ENCODE data around the gene CCDC142. TPM values are rescaled to one million over a fixed set of nuclear protein-coding genes. Genes with fewer than 3 reads are reported as not detected.

CCDC142 gene
- total RNA-seq, 2 donors from 2014 or later: 28.0 to 28.3 TPM

GRCh38 chr2:74513605-74514367 lies 31.0 kb upstream of the CCDC142 start:
- Histone ChIP-seq H3K4me1 (replicated peaks) (peaks cover 11% of the 10 kb centered on the region), H3K27ac (no peak overlapping the region), H3K4me3 (no peak overlapping the region), H3K36me3 (no peaks in the 10 kb centered on the region), H3K27me3 (replicated peaks; ENCODE audit: insufficient read depth) (peaks cover 41% of the 10 kb centered on the region), H3K9me3 (no peaks in the 10 kb centered on the region)
- TF ChIP-seq CTCF (IDR thresholded peaks at IDR 0.05) (no peak), POLR2A (IDR thresholded peaks at IDR 0.05) (no peak), POLR2AphosphoS5 (IDR thresholded peaks at IDR 0.05) (peak; percentile 5)
- WGBS: 5% methylated on average over 52 of the region's 52 CpGs
- intact Hi-C loops (cut with DNase I): no loop called here
- DNase-seq (ENCODE audit: low spot score): no peak

GRCh38 chr2:74512744-74513604 lies 30.2 kb upstream of the CCDC142 start:
- no peak for DNase-seq (ENCODE audit: low spot score)
- H3K4me3 ChIP-seq: no peak overlapping the region
- no peak overlapping the region for H3K27ac ChIP-seq
- H3K27me3 ChIP-seq (replicated peaks; ENCODE audit: insufficient read depth): peaks cover 41% of the 10 kb centered on the region
- WGBS: 7% methylated on average over 36 of the region's 36 CpGs
- peaks cover 11% of the 10 kb centered on the region for H3K4me1 ChIP-seq (replicated peaks)
- H3K9me3 ChIP-seq: no peaks in the 10 kb centered on the region
- H3K36me3 ChIP-seq: no peaks in the 10 kb centered on the region
- intact Hi-C loops (cut with DNase I): no loop called here
- TF ChIP-seq POLR2AphosphoS5 (IDR thresholded peaks at IDR 0.05): no peak
- TF ChIP-seq POLR2A (IDR thresholded peaks at IDR 0.05): no peak

- WGBS: 26% methylated on average over 11 of the region's 11 CpGs
- intact Hi-C loops (cut with DNase I): no loop called here
- no peak overlapping the region for H3K27ac ChIP-seq
- TF ChIP-seq POLR2AphosphoS5 (IDR thresholded peaks at IDR 0.05) (no peak), CTCF (IDR thresholded peaks at IDR 0.05) (no peak), POLR2A (IDR thresholded peaks at IDR 0.05) (no peak)
- peaks cover 16% of the 10 kb centered on the region for H3K4me1 ChIP-seq (replicated peaks)
- H3K4me3 ChIP-seq: no peak overlapping the region
- peaks cover 40% of the 10 kb centered on the region for H3K27me3 ChIP-seq (replicated peaks; ENCODE audit: insufficient read depth)
- H3K36me3 ChIP-seq: no peaks in the 10 kb centered on the region
- DNase-seq (ENCODE audit: low spot score): no peak
- no peaks in the 10 kb centered on the region for H3K9me3 ChIP-seq
These were observed 28.5 kb upstream of the CCDC142 start for GRCh38 chr2:74511104-74511989.

- Histone ChIP-seq H3K36me3 (peaks cover 0 to 5% of the 10 kb centered on the region in 2 donors), H3K4me1 (replicated peaks) (peaks cover 18% of the 10 kb centered on the region), H3K27me3 (replicated peaks; ENCODE audit: insufficient read depth) (peaks cover 29% of the 10 kb centered on the region), H3K27ac (no peak overlapping the region), H3K4me3 (no peak overlapping the region), H3K9me3 (no peaks in the 10 kb centered on the region)
- intact Hi-C loops (cut with DNase I): no loop called here
- TF ChIP-seq POLR2A (IDR thresholded peaks at IDR 0.05) (no peak), CTCF (IDR thresholded peaks at IDR 0.05) (no peak), POLR2AphosphoS5 (IDR thresholded peaks at IDR 0.05) (no peak)
- 74% methylated on average over 4 of the region's 4 CpGs for WGBS
- DNase-seq (ENCODE audit: low spot score): no peak
These were observed 27.5 kb upstream of the CCDC142 start for GRCh38 chr2:74510272-74510671.

Data from prostate gland (tissue), 2 donors.